ENCODE data around the gene CDHR2.
"Not testable (repeated sequence)": the region's sequence is repeated elsewhere in the genome, so short reads cannot be mapped to it uniquely, and the experiment has no call there.

CDHR2 gene

DNA sequence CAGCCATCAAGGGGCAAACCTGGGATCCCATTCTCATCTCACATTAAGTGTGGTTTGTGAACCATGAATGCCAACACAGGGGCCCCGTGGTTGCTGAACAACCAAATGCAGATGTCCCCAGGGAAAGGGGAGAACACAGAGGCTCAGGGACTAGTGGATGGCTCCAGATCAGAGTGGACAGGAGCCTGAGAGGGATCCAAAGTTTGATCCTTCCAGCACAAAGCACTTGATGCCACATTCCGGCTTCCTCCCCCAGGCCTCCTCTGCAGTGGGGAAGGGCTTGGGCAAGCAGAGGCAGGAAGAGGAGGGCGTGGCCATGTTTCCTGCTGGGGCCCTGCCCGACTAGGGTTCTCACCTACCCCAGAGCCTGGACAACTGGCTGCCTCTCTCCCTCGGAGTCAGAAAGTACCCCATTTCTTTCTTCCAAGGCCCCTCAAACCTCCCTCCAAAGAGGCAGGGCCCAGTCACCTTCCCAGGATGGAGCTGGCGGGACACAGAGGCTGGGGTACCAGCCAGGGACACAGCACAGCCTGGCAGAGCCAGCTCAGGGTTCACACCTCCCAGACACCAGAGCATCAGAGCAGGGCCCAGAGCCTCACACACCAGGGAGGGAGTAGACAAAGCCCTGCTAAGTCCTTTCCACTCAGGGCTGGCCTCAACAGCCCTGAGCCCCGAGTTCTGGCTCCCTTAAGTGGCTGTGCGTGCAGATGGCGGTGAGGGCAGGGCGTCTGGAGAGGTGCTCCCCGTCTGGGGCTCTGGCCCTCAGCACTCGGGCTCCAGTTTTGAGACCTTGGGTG is 7.6 kb upstream of the CDHR2 start:
- no peak for DNase-seq (ENCODE audit: low read depth, low spot score)

DNA sequence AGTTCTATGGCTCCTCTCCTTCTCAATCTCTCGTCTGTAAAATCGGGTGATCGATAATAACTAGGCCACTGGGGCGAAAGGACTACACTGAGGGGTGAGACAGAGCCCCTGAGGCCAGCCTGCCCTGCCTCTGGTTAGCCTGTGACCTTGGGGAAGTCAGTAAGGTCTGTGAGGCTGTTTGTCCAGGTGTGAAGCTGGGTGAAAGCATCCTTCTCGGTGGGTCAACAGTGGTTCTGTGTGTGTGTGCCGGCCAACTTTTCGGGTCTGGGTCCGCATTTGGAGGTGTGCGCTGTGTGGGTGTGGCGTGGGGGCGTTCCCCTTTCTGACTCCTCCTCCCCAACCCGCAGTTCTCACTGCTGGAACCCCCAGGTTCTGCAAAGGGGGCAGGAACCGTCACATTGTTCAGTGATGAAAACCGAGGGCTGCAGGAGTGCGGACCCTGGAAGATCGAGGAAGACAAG is 7.0 kb upstream of the CDHR2 start:
- no peak for DNase-seq (ENCODE audit: low read depth, low spot score)

DNA sequence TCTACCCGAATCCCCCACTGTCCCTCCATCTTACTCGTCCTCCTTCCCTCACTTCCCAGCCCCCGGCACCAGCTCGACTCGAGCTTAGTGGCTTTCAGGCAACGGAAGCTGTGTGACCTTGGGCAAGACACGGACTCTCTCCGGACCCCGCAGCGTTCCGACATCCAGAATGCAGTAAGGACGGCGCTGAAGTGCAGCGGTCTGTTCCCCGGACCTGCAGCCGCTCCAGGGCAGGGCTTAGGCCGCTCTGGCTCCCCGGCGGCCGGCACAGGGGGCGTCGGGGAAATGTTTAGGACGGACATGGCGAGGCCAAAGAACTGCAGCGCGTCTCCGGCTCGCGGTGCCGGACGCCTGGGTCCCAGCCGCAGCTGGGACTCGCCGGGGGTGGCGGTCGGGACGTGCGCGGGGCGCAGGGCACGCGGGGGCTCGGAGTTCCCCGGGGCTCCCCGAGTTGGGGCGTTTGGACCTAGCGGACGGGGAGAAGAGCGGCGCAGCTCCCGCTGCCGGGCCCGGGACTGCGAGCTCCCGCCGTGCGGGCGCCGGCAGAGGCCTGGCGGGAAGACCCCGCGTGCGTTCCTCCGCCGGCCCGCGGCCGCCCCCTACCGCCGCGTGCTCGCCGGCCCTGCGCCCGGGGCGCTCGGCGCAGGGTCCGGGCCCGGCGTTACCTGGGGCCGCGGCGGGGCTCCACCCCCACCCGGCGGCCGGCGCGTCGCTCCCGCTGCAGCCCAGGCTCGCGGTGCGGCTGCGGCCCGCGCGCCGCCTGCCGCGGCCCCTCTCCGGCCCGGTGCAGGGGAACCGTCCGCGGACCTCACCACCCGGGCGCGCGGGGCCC is 6.3 kb upstream of the CDHR2 start:
- DNase-seq (ENCODE audit: low read depth, low spot score): no peak

DNA sequence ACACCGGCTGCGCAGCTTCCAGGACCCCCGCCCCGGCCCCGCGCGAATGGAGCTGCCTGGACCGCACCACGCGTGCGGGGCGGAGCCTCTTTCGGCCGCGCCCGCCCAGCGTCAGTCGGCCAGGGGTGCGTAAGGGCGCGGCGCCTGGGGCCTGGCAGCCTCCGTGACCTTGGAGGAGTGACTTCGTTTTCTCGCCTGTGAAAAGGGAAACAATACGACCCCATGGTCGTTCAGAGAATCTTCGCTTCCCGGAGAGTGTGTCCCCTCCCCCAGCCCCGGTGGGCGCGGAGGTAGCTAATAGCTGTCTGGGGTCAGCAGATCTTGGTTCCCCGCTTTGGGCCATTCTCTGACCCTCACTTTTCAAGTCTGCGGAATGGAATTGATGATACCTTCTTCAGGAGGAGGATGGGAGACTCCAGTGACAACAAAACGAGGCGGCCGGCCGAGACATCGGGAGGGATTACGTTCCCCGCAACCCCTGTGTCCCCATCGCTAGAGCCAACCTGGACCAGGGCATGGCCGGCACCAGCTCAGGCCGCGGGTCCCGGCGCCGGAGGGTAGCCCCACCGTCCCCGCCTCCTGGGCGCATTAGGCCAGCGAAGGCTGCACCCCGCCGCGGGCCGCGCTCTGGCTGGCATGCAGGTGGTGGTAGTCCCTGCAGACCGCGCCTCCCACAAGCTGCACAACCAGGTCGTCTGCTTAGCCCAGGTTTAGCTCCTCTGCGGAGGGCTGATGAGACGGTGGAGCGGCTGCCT is 5.5 kb upstream of the CDHR2 start:
- DNase-seq (ENCODE audit: low read depth, low spot score): no peak

GRCh38 chr5:176545388-176545736 is 3.8 kb upstream of the CDHR2 start:
- no peak for DNase-seq (ENCODE audit: low read depth, low spot score)

DNA sequence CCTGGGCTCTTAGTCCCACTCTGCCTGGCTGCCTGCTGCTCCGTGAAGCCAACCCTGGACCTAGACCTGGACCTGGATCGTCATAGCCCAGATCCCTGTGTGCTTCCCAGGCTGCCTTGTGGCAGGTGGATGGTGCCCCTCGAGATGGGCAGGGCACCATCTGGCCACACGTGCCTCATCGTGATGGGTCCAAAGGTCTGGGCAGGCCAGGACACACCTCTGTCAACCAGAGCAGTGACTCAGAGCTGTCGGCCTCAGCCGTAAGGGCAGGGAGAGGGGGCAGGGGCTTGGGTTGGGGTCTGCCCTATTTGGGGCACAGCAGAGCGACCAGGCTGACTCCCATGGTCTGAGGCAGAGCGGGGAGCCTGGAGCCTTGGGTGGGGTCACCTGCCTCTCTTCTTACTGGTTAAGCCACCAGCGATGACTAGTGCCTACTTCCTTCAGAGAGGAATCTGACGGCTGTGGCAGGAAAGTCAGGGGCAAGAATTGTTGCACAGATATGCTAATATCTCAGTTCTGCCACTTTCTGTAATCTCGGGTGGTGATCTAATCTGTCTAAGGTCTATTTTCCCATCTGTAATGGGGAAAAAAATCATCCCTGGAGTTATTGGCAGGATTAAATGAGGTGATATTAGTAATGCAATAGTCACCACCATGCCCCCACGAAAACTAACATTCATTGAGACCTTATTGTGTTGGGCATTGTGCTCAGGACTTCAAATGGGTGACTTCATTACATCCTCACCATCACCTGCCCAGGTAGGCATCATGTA is 3.2 kb upstream of the CDHR2 start:
- DNase-seq (ENCODE audit: low read depth, low spot score): no peak

DNA sequence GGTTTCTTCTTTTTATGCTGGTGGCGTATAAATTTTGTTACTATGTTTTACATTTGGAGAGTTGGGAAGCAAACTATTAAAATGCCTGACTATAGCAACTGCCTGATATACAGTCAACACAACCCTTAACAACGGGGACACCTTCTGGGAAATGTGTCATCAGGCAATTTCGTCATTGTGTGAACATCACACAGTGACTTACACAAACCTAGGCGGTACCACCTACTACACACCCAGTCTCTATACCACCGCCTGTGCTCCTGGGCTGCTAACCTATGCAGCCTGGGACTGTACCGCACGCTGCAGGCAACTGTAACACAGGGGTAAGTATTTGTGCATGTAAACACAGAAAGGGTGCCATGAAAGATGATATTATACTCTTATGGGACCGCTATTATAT is 1.3 kb upstream of the CDHR2 start:
- DNase-seq (ENCODE audit: low read depth, low spot score): no peak

DNA sequence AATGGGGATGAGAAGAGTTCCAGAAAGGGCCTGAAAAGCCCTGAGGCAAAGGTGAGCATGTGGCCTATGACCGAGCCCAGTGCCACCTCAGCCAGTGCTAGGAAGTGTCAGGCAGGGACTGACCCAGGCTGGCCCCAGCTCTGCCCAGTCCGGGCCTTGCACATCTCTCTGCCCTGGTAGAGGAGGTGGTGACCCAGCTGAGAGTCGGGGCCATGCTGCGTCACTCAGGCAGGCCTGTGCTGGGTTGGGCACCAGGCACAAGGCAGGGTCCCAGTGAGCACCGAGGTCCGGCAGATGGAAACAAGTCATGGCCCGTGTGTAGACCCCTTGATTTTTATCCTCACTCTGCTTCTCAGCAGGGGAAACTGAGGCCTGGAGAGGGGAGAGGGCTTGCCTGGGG is 729 bp downstream of the CDHR2 start:
- no peak for DNase-seq (ENCODE audit: low read depth, low spot score)

- no peak for DNase-seq (ENCODE audit: low read depth, low spot score)
These were observed 1.2 kb downstream of the CDHR2 start for GRCh38 chr5:176550275-176550831.

DNA sequence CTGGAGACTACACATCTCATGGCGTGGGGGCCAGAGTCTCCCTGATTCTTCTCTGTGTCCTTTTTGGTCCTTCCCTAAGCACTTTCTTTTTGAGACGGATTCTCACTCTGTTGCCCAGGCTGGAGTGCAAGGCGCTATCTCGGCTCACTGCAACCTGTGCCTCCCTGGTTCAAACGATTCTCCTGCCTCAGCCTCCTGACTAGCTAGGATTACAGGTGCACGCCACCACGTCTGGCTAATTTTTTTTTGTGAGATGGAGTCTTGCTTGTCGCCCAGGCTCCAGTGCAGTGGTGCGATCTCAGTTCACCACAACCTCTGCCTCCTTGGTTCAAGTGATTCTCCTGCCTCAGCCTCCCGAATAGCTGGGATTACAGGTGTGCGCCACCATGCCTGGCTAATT is 1.8 kb downstream of the CDHR2 start:
- not testable (repeated sequence) for DNase-seq (ENCODE audit: low read depth, low spot score)

GRCh38 chr5:176552332-176552869 is 3.3 kb downstream of the CDHR2 start:
- no peak for DNase-seq (ENCODE audit: low read depth, low spot score)

GRCh38 chr5:176553260-176554085 is 4.3 kb downstream of the CDHR2 start:
- DNase-seq (ENCODE audit: low read depth, low spot score): no peak

DNA sequence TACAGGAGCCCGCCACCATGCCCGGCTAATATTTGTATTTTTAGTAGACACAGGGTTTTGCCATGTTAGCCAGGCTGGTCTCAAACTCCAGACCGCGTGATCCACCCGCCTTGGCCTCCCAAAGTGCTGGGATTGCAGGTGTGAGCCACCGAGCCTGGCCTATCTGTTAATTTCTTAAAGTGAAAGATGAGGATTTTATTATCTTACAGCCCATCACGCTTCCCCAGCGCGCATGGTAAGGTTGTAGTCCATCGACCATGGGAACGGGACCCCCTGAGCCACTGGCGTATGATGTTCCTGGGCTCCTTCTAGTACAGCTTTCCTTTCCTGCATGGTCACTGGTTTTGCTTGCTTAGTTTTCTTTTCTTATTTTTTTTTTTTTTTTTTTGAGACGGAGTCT is 8.7 kb downstream of the CDHR2 start:
- no peak for DNase-seq (ENCODE audit: low read depth, low spot score)

GRCh38 chr5:176559683-176560082 is 10.5 kb downstream of the CDHR2 start:
- no peak for DNase-seq (ENCODE audit: low read depth, low spot score)

DNA sequence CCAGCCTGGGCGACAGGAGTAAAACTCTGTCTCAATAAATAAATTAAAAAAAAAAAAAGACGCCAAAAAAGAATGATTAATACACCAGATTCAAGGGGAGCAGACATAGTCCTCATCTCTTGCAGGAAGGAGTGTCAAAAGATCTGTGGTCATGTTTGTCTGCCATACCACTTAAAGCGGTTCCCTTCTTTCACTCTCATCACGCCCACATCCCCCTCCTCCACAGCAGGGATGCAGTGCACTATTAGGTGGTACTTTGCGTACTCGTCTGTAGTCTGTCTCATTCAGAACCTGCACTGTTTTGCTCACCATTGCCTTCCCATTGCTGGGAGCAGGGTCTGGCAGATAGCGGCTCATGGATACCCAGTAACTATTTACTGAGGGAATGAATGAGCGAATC is 11.2 kb downstream of the CDHR2 start:
- DNase-seq (ENCODE audit: low read depth, low spot score): no peak

GRCh38 chr5:176561259-176561658 is 12.1 kb downstream of the CDHR2 start:
- no peak for DNase-seq (ENCODE audit: low read depth, low spot score)

DNA sequence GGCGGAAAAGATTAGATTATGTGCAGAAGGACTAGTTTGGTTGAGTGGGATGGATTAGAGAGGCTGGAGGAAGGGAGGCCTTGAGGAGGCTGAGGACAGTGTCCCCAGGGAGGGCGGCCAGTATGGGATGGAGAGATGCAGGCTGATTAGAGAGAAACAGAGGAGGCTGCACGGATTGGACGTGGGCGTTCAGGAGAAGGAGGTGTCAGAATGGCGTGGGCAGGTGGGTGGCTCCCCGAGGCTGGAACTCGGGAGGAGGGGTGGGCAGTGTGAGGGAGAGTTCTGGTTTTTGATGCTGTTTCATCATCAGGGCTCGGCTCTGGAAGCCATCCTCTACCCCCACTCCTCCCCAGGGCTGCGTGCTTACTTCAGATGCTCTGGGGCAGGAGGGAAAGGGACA is 13.0 kb downstream of the CDHR2 start:
- no peak for DNase-seq (ENCODE audit: low read depth, low spot score)

DNA sequence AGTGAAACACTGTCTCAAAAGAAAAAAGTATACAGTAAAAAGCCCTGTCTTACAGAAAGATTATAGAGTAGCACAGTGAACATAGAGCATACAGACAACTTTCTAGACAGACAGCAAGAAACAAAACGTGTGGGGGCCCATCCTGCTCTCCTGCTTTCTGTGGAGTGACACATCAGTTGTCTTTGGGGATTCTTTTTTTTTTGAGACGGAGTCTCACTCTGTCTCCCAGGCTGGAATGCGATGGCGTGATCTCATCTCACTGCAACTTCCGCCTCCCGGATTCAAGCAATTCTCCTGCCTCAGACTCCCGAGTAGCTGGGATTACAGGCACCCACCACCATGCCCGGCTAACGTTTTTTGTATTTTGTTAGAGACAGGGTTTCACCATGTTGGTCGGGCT is 14.9 kb downstream of the CDHR2 start:
- DNase-seq (ENCODE audit: low read depth, low spot score): no peak

- no peak for DNase-seq (ENCODE audit: low read depth, low spot score)
These were observed 16.7 kb downstream of the CDHR2 start for GRCh38 chr5:176565760-176566288.

DNA sequence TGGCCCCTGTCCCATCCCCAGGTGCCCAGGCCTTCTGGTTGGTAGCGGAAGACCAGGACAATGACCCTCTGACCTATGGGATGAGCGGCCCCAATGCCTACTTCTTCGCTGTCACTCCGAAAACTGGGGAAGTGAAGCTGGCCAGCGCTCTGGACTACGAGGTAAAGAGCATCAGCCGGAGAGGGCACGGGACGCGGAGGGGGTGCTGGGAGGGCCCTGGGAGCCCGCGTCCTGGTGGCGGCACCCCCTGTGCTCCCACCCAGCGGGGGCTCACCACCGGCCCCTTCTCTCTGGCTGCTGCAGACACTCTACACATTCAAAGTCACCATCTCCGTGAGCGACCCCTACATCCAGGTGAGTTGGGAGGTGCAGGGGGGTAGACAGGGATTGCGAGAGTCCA is 19.5 kb downstream of the CDHR2 start:
- no peak for DNase-seq (ENCODE audit: low read depth, low spot score)

All from activated CD4-positive, CD25-positive, alpha-beta regulatory T cell treated with anti-CD3 and anti-CD28 coated beads, Interleukin-2, amount 50 U/mL, for 16 hours (primary cell).